K562 (cell line): ENCODE measurements around the gene C17orf113. TPM values are rescaled to one million over a fixed set of nuclear protein-coding genes. Genes with fewer than 3 reads are reported as not detected.

ENCODE experiments used
- ATAC-seq: fragments of 200-7000 bp; cut with Tn5 transposase; 3 replicates; pipeline ENCODE4 v1.9.1; 2020; ENCODE audit warnings: moderate library complexity
- BruUV-seq: library from RNA; stranded (reverse); fragments of 400-500 nt; replicated peaks from 2 replicates; lab custom pipeline; 2021; lab: Mats Ljungman, UMichigan
- CTCF ChIA-PET: fragments of 300-600 bp; formaldehyde crosslinking; extraction: SDS; loops from one replicate; lab custom pipeline; 2021; ENCODE audit warnings: low intra/inter-chr PET ratio; lab: Yijun Ruan, JAX
- POLR2A ChIA-PET: fragments of 300-600, 350-650 bp; sonication (Branson Sonifier 250); formaldehyde crosslinking; extraction: SDS; loops from one replicate; lab custom pipeline; 2021; ENCODE audit warnings: antibody characterized with exemption, inconsistent platforms; lab: Yijun Ruan, JAX
- DNase-seq, 4 experiments: peaks; one replicate each; pipeline versions ENCODE4 v3.0.0 to v3.0.0-alpha.2; 2011 to 2018; ENCODE audit warnings: low spot score in 3 of 4, mixed read lengths in 3 of 4; ENCODE audit errors: extremely low read depth in 1 of 4
- FAIRE-seq: peaks from 2 replicates; lab custom pipeline; 2011; peaks lifted over from hg19 to GRCh38; lab: Jason Lieb, UNC
- H2AFZ ChIP-seq: 2 replicates; pipeline ENCODE4 v1.6.0; 2011; ENCODE audit warnings: low read depth, low read length, control low read depth, inconsistent platforms
- H3K27ac ChIP-seq: fragments of 200-600 bp; 3 replicates; pipeline ENCODE4 v1.8.0; 2011; ENCODE audit warnings: low read depth, mild to moderate bottlenecking, control low read depth, inconsistent platforms, low read length, moderate library complexity, mixed read lengths; ENCODE audit errors: extremely low read depth
- H3K27me3 ChIP-seq, 2 experiments: fragments of 300-600 bp in 1 of 2; 2 replicates in 1 of 2; 3 replicates in 1 of 2; pipeline versions ENCODE4 v1.6.0 to v1.8.0; 2011; ENCODE audit warnings: inconsistent platforms in 2 of 2, low read length in 2 of 2, mild to moderate bottlenecking in 1 of 2, mixed read lengths in 1 of 2, moderate library complexity in 1 of 2; ENCODE audit not compliant: control insufficient read depth in 2 of 2, insufficient read depth in 2 of 2
- H3K36me3 ChIP-seq: fragments of 300-600 bp; 3 replicates; pipeline ENCODE4 v1.8.0; 2011; ENCODE audit warnings: mild to moderate bottlenecking, low read length, inconsistent platforms; ENCODE audit not compliant: control insufficient read depth, insufficient read depth
- H3K4me1 ChIP-seq, 2 experiments: fragments of 200-600 bp in 1 of 2; replicated peaks in 1 of 2; 2 replicates in 1 of 2; 3 replicates in 1 of 2; pipeline versions ENCODE4 v1.5.1 to v1.8.0; 2011; ENCODE audit warnings: inconsistent platforms in 2 of 2, low read length in 2 of 2, mild to moderate bottlenecking in 1 of 2, mixed read lengths in 1 of 2, moderate library complexity in 1 of 2; ENCODE audit not compliant: control insufficient read depth in 2 of 2, insufficient read depth in 2 of 2
- H3K4me2 ChIP-seq: 2 replicates; pipeline ENCODE4 v1.6.1; 2011; ENCODE audit warnings: low read length, control low read depth, inconsistent platforms, mixed read lengths; ENCODE audit not compliant: insufficient read depth
- H3K4me3 ChIP-seq: fragments of 200-600 bp; sonication (generic), shearing (Covaris generic); 2 replicates; pipeline ENCODE4 v1.5.1; 2016; ENCODE audit warnings: control low read depth, inconsistent platforms
- H3K79me2 ChIP-seq: fragments of 200-600 bp; 3 replicates; pipeline ENCODE4 v1.8.0; 2011; ENCODE audit warnings: low read length, inconsistent platforms; ENCODE audit not compliant: control insufficient read depth, insufficient read depth
- H3K9ac ChIP-seq, 2 experiments: 2 replicates each; pipeline versions ENCODE4 v1.6.0 to v1.6.1; 2011; ENCODE audit warnings: low read depth in 2 of 2, low read length in 2 of 2, control low read depth in 1 of 2, inconsistent platforms in 1 of 2, mild to moderate bottlenecking in 1 of 2, mixed read lengths in 1 of 2; ENCODE audit not compliant: insufficient read depth in 1 of 2
- H3K9me1 ChIP-seq: one replicate; pipeline ENCODE4 v1.6.0; 2011; ENCODE audit warnings: inconsistent platforms, mild to moderate bottlenecking, low read length, moderate library complexity; ENCODE audit not compliant: control insufficient read depth, insufficient read depth
- H3K9me3 ChIP-seq: replicated peaks from 2 replicates; pipeline ENCODE4 v1.5.1; 2011; ENCODE audit warnings: low read depth, low read length, inconsistent platforms; ENCODE audit not compliant: control insufficient read depth, insufficient read depth
- H4K20me1 ChIP-seq: replicated peaks from 2 replicates; pipeline ENCODE4 v1.6.1; 2011; ENCODE audit warnings: low read length, inconsistent platforms, mixed read lengths; ENCODE audit not compliant: control insufficient read depth, insufficient read depth
- CUX1 ChIP-seq: fragments of 200-800 bp; sonication (Bioruptor generic); IDR thresholded peaks from 2 replicates; pipeline ENCODE4 v1.6.1; 2016; ENCODE audit warnings: missing genetic modification characterization, missing compliant biosample characterization
- KLF6 ChIP-seq: fragments of 250-450 bp; sonication (Bioruptor Pico); IDR thresholded peaks from 2 replicates; pipeline ENCODE4 v1.4.0; 2020; ENCODE audit warnings: mild to moderate bottlenecking, moderate library complexity, borderline replicate concordance
- MCM3 ChIP-seq: fragments of 450-650 bp; IDR thresholded peaks from 2 replicates; pipeline ENCODE4 v1.6.1; 2016
- SMAD1 ChIP-seq: fragments of 150-350 bp; IDR thresholded peaks from 2 replicates; pipeline ENCODE4 v1.6.1; 2014; ENCODE audit warnings: low read length, low read depth; ENCODE audit not compliant: partially characterized antibody
- WGBS: fragments of 100-300 bp; shearing (Covaris generic); methylation state at CpG from one replicate; pipeline ENCODE4 v1.1.6; 2016; ENCODE audit warnings: low coverage, mixed read lengths; ENCODE audit not compliant: insufficient coverage; ENCODE audit errors: missing lambda C conversion rate; 5-methylcytosine and 5-hydroxymethylcytosine counted together
- in situ Hi-C: fragments of 300-500 bp; cut with MboI; formaldehyde crosslinking; loops from 4 replicates; pipeline ENCODE4 v1.15.0; 2018; ENCODE audit warnings: inconsistent platforms, mixed read lengths
- intact Hi-C: fragments of 100-400 bp; cut with micrococcal nuclease; formaldehyde crosslinking; loops from 2 replicates; pipeline ENCODE4 v1.14.2; 2022
- polyA plus RNA-seq, 8 experiments: library from polyadenylated mRNA; depleted of rRNA in 4 of 8; stranded (reverse) in 5 of 8; unstranded in 3 of 8; fragments of >200 nt; fragmentation: Nextera tagmentation in 2 of 8; fragmentation: Illumina TruSeq in 1 of 8; extraction: Ambion mirVana in 2 of 8; extraction: Trizol in 1 of 8; gene quantifications; 2 replicates each; pipeline versions ENCODE4 v1.2.1 to v1.2.3, GENCODE V29; 2011 to 2014; ENCODE audit warnings: inconsistent platforms in 1 of 8, missing spikeins in 1 of 8
- total RNA-seq, 7 experiments: library from RNA; depleted of rRNA in 6 of 7; stranded (reverse); fragments of >200 nt in 6 of 7; fragmentation: Illumina TruSeq in 2 of 7; extraction: Trizol in 2 of 7; gene quantifications; 2 replicates each; pipeline versions ENCODE4 v1.2.1 to v1.2.3, GENCODE V29; 2011 to 2021; ENCODE audit warnings: low replicate concordance in 1 of 7

C17orf113 gene
- total and polyA plus RNA-seq, 9 of the 15 experiments (the other 6 are each of a cell fraction or from before 2014, with no cell fraction given): 0.10 to 1.2 (median 0.31) TPM

DNA sequence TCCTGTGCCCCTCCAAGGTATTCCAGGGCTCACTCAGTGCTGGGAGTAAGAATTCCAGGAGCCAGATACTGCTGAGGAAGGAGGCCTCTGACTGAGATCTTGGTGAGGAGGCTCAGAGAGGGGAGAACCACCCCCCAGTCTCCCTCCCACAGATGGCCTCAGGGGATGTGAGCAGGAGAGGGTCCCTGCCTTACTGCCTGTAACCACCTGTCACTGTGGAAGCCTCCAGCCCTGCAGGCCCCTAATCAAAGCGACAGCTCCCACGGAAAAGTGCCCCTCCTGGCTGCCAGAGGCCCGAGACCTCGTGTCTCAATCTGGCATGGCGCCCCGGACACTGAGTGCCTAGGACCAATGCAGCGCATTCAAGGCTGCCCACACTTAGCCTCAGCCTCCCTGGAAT, 7.7 kb upstream of the C17orf113 start:
- Histone ChIP-seq H4K20me1 (no peaks in the 10 kb centered on the region), H3K4me1 (peaks cover 0 to 11% of the 10 kb centered on the region in 2 experiments; a peak in 3 of 5 replicates), H3K27ac (no peak overlapping the region), H3K9me3 (no peaks in the 10 kb centered on the region), H3K4me3 (no peak overlapping the region), H3K36me3 (no peaks in the 10 kb centered on the region), H3K9me1 (peaks cover 3% of the 10 kb centered on the region), H3K4me2 (no peak overlapping the region), H3K27me3 (peaks cover 9 to 31% of the 10 kb centered on the region in 2 experiments; a peak in 4 of 5 replicates), H3K79me2 (no peaks in the 10 kb centered on the region)
- intact Hi-C loops: no loop called here
- DNase-seq: no peak
- ATAC-seq: no peak
- POLR2A ChIA-PET: interaction anchor here (0.8 kb wide), 1 partner anchor 14 kb away, joined by 4 read pairs; no protein-coding TSS in a partner anchor
- WGBS: 12% methylated on average over 6 of the region's 7 CpGs
- FAIRE-seq: no peak
- BruUV-seq: no TSS peak
- no peak for TF ChIP-seq KLF6 (CRISPR knock-in tag)
- TF ChIP-seq CUX1 (CRISPR knock-in tag): no peak
- TF ChIP-seq MCM3: no peak
- TF ChIP-seq SMAD1: no peak
- TF ChIP-seq, all 486 proteins: peak for 0
- in situ Hi-C loops: no loop called here
- Histone ChIP-seq H2AFZ (no peak overlapping the region), H3K9ac (peak overlapping the region in 1 of 2 experiments; percentile 24; a peak in 2 of 4 replicates)
- CTCF ChIA-PET: interaction anchor here (0.6 kb wide), 1 partner anchor 43 kb away, joined by 3 read pairs; no protein-coding TSS in a partner anchor
